Stimulated activated CD8-positive, alpha-beta memory T cell treated with anti-CD3 and anti-CD28 coated beads, Interleukin-4, amount 100 ng/mL, for 4 hours (primary cell): ENCODE results near the gene GRM4.
"Not testable (repeated sequence)": the region's sequence is repeated elsewhere in the genome, so short reads cannot be mapped to it uniquely, and the experiment has no call there.

Experiments
- DNase-seq, 2 donors: peaks; one replicate each; pipeline ENCODE4 v3.0.0-alpha.2; 2020; ENCODE audit warnings: low read depth in 2 of 2, low spot score in 1 of 2

GRM4 gene

DNA sequence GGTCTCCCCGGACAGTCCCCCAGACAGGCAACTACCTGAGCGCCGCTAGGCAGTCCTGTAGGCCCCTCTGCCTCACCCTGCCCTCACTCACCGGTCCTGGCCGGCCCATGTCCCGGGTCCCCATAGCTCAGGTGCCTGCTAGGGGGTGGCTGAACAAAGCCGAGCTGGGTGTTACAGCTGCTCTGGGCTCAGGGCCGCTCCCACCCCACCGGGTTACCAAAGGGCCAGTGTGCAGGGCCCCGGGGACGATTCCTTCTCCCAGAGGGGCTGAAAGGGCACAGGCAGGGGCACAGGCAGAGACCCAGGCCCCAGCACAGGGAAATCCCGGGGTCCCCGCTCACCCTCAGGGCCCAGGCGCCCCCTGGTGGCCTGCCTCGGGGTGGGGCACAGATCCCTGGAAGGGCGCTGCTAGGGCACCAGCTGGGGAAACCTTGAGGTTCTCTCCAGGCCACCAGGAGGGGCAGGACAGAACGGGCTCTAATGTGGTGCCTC is 118.4 kb downstream of the GRM4 start:
- DNase-seq, result peak; percentile 22 to 28

DNA sequence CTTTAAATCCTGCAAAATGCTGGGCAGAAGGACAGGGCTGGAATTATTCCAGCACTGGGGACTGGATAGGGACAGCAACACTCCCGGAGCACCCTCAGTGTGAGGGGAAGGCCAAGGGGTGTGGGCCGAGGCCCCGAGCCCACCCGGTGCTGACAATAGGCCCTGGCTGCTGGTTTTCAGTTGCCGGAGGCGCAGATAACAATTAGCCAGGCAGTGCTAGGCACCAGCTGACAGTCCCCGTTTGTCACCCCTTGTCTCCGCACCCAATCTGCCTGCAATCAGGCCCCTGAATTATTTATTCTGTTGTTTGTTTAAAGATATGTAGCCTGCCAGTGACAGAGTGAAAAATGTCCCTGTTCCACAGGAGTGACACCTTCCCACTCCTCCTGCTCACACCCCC is 120.0 kb downstream of the GRM4 start:
- DNase-seq, result no peak

DNA sequence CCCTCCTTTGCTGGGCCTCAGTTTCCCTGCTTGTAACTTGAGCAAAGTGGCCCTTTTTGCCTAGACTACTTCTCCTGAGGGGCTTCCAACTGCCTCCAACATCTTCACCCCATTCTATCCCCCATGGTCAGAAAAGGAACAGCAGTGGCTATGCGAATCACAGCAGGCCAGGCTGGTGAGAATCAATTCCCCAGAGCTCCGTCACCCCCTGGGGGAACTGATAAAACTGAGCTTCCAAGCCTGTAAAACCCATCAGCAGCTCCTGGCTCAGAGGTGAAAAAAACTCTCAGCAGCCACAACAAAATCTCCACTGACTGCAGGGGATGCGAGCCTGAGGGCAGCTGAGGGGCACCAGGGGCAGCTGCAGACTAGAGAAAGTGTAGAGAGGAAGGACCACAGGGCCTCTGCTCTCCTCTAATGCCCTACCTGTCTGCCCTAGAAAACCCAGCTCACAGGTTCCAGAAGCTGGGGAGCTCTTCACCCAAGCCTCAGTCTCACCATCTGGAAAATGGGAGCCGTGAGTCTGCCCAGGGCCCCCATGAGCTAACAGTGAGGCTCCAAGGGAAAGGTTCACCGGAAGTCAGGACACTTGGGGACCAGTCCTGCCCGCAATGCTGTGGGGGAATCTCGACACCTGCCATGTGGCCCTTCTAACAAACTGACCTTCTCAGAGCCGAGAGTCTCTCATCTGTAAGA is 120.6 kb downstream of the GRM4 start:
- DNase-seq, result no peak

DNA sequence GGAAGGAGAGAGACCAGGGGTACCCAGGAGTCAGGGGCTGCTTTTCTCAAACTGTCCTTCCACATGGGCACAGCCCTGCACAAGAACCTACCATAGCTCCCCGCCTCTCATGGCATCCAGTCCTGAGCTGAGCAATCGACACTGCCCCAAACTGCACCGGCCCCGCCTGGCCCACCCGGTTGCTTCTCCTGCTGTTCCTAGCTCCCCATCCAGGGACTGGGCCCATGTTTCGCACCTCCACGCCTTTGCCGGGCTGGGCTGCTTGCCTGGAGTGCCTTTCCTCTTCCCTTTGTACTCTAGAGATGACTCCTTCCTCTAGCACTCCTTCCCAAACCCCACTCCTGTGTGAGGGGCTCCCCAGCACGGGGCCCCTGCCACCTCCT is 123.0 kb downstream of the GRM4 start:
- DNase-seq, result no peak

DNA sequence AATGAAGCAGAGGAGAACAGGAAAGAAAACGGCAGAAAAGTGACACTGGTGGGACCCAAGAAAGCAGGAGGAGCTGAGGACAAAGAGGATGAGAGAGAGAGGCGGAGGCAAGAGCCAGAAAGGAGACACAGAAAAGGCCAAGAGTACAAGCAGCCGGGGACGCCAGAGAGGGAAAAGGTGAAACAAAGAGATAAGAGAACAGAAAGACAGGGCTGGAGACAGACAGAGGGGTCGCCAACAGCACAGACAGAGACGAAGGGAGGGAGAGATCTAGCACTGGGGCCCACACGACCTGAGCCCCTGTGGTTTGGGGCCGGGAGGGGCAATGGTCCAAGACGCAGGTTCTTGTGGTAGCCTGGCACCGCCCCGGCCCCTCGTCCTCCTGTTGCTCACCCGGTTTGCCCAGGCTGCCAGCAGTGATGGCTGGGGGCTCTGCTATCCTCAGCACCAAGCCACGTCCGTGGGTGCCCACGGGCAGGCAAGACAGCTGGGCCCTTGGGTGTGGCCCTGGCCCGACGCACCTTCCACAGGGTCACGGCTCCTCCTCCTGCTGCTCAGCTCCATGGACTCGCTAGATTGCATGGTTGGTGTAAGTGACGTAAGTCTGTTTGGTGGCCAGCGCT is 123.5 kb downstream of the GRM4 start:
- no peak for DNase-seq

DNA sequence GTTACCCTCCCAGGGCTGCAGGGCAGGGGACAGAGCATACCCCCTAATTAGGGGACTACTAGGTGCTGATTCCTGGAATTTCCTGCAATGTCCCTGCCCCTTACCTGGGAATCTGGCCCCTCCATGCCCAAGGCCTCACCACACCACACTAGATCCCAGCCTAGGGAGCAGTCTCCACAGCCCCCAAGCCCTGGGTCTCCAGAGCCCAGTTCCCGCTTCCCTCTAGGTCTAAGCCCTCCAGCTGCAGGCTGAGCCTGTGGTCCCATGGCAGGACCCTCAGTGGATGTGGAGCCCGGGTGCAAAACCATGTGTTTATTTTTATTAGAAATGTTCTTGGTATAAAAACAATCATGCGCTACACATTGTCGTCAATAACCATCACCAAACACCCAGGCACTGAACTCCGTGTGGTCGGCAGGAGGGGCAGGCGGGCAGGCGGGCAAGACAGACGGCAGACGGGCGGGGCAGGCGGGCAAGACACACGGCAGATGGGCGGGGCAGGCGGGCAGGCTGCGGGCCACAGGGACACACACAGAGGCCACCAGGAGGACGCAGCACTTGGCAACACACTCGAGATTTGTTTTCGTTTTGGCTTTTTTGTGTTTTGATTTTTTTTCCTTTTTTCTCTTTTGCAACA is 124.2 kb downstream of the GRM4 start:
- DNase-seq, result no peak

DNA sequence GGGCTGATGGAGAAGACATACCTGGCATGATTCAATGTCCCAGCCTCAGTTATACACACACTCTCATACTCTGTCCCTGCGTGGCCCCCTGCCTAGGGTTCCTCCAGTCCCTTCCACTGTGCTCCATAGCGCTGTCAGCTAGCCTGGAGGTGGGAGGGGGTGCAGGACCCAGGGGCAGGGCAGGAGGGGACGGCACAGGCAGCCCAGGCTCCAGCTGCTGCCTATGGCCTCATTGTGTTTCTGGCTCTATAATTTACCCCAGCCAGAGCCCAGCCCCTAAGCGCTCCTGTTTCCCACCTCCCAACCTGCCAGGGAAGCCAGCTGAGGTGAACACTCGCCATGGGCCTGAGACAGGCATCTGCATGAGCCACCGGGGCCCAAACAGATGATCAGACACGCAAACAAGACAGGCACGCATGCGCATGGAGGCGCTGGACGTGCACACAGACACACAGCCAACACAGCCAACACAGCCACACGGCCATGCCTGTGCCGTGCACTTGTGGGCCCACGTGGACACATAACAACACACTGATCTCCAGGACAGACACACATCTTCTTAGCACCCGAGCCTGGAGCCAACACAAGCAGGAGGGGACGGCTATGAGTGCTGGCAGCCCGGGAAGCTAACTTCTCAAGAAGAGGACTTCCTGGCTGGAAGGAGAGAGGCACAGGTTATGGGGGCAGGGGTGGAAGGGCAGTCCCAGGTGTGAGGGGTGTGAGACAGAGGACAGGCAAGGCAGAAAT is 124.9 kb downstream of the GRM4 start:
- DNase-seq, result no peak

DNA sequence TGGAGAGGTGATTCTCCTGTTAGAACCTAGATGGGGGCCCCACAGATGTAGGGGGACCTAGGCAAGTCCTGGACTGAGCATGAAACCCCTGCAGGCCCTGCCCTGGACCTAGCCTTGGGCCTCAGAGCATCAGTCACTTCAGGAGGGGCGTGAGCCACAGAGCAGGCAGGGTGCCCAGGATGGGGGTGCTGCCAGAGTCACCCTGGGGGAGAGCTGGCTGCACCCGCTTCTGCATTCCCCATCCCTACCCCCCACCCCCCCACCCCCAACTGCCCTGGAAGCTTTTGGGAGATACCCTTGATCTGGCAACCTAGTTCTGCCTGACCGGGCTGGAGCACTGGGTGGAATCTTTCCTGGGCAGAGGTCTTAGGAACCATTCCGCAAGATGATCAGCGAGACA is 125.6 kb downstream of the GRM4 start:
- DNase-seq, result no peak

DNA sequence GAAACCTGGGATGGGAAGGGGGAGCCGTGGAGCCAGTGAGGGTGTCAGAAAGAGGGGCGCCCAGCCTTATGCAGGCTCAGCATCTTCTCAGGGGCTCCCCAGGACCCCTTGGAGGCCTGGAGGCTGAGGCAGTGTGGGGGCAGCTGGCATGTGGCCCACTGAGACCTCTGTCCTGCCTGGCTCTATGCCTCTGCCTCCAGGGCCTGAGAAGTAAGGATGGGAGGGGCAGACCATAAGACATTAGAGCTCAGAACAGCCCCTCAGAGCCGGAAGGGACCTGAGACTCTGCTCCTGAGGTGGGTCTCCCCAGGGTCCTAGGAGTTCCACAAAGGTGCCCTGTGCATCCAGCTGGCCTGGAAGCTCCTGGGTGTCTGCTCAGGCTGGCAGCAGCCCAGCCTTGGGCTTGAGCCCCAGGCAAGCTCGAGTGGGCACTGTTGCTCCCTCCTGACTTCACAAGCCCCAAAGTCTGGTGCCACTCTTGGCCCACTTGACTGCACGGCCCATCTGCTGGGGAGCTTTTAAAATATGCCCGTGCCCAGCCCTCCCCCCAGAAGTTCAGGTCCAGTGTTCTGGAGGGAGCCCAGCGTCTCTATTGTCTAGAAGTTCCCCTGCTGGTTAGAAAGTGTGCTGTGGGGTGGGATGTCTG is 126.8 kb downstream of the GRM4 start:
- DNase-seq, result no peak

DNA sequence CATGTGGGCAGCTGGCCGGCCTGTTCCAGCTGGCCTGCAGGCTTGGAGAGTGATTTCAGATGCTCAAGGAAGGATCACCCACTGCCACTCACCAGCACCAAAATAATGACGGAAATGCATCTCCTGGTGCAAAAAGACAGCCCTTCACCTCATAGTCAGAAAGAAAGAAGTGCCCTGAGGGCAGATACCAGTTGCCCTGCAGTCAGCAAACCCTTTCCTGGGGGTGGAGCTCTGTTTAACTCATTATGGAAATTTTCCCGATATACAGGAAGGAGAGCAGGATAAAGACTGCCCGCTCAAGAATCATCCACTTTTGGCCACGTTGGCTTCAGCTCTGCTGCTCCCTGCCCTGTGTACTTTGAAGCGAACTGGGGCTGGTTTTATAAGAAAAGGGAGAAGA is 127.9 kb downstream of the GRM4 start:
- no peak for DNase-seq

DNA sequence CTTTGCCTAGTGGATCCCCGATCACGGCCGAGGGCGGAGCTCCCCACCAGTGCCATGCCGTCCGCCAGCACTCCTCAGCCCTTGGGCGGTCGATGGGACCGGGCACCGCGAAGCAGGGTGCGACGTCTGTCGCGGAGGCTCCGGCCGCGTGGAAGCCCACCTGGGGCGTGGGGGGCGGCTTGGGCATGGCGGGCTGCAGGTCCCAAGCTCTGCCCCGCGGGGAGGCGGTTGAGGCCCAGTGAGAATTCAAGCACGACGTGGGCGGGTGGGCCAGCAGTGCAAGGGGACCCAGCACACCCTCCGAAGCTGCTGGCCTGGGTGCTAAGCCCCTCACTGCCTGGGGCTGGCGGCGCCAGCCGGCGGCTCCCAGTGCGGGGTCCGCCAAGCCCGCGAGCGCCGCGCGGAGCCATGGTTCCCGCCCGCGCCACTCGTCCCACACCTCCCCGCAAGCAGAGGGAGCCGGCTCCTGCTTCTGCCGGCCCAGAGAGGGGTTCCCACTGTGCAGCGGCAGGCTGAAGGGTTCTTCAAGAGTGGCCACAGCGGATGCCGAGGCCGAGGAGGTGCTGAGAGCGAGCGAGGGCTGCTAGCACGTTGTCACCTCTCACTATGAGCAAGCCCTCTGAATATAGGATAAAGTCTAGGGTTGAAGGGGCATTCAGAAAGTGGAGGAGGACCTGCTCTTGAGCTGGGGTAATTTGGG is 128.6 kb downstream of the GRM4 start:
- DNase-seq, result no peak

DNA sequence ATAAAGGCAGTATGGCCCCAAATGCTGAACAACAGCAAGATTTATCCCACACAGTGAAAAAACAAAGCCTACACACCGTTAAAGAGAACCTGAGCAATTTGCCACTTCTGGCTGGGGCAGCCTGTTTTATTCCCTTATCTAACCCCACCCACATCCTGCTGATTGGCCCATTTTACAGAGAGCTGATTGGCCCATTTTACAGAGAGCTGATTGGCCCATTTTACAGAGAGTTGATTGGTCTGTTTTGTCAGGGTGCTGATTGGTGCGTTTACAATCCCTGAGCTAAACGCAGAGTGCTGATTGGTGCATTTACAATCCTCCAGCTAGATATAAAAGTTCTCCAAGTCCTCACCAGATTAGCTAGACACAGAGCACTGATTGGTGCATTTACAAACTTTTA is 129.3 kb downstream of the GRM4 start:
- not testable (repeated sequence) for DNase-seq

DNA sequence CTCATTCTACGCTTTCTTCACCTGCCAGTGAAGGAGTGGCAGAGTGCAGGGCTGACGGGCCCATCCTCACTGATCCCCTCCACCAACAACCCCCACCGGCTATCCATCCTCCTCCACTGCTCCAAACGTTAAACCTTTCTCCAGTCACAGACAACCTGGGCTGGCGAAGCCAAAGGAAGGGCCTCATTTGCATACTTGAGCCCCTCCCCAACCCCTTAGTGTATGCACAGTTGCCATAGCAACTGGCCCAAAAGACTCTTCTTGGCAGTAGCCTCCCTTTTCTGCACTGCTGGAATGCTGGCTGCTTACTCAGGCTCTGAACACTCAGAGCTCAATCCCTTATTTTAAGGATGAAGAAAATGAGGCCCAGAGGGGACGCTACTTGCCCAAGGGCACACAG is 130.3 kb downstream of the GRM4 start:
- DNase-seq, result no peak

DNA sequence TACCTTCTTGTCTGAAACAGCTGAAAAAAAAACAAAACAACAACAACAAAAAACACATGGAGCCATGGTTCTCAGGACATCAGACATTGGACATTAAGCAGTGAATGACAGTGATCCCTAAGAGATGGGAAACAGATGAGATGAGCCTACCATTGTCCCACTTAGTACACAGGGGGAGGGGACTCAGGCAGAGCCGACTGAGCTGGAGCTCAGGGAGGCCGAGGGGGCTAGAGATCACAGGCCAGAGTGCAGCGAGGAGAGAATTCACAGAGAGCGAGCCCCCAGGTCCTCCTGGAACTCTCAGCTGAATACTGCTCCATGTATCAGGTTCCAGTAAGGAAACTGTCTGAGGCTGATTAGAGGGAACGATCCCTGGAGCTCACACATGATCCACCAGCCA is 134.6 kb downstream of the GRM4 start:
- DNase-seq, result no peak

DNA sequence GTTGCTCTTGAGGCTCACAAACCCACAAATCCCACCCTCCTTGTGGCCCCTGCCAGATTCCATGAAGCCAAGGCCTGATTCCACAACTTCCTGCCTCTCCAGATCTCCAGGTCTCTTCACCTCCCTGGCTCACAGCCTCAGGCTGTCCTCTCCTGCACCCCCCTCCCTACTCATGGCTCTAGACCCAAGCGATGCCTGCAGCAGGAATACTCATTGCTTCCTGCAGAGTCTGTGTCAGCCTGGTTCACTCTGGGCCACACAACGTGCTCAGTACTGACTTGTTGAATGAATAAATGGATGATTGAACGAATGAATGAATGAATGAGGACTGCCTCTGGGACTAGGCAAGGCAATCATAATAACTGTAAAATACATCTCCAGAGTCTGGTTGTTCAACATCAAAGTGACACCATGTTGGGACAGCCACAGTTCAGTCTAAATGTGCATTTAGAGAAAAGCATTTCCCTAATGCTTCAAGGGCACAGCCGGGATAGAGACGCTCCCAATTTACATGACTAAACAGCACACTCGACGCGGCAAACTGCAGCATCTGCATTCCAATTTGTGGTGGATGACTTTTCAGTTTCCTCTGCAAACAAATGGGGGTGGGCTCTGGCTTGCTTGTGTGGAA is 139.9 kb downstream of the GRM4 start:
- no peak for DNase-seq

DNA sequence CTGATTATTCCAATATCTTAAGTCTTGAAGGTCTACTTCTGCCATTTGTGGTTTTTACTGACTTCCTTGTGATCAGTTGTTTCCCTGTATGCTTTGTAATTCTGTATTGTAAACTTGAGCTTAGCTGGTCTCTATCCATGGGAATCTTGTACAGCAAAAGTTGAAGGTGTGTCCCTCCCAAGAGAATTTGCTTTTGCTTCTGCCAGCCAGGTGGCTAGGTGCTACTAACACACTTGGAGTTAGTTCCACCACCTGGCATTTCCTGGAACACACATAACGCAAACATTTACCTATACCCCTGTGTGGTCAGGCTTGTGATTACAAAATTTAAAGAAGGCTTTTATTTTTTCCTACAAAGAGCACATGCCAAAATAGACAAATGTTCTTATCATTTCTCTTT is 141.2 kb downstream of the GRM4 start:
- no peak for DNase-seq

DNA sequence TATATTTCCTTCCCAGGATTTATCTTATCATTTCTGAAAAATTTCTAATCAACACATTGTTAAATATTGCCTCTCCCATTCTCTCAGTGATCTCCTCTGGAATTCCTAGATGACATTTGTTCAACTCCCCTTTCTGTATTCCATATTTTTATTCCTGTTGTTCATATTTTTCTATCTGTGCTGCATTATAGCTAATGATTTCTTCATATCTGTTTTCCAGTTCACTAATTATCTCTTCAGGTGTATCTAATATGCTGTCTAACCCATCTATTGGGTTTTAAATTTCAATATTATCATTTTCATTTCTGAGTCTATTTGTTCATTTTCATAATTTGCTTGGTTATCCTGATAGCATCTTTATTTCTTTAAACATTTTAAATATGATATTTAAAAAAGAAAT is 141.9 kb downstream of the GRM4 start:
- DNase-seq, result no peak

DNA sequence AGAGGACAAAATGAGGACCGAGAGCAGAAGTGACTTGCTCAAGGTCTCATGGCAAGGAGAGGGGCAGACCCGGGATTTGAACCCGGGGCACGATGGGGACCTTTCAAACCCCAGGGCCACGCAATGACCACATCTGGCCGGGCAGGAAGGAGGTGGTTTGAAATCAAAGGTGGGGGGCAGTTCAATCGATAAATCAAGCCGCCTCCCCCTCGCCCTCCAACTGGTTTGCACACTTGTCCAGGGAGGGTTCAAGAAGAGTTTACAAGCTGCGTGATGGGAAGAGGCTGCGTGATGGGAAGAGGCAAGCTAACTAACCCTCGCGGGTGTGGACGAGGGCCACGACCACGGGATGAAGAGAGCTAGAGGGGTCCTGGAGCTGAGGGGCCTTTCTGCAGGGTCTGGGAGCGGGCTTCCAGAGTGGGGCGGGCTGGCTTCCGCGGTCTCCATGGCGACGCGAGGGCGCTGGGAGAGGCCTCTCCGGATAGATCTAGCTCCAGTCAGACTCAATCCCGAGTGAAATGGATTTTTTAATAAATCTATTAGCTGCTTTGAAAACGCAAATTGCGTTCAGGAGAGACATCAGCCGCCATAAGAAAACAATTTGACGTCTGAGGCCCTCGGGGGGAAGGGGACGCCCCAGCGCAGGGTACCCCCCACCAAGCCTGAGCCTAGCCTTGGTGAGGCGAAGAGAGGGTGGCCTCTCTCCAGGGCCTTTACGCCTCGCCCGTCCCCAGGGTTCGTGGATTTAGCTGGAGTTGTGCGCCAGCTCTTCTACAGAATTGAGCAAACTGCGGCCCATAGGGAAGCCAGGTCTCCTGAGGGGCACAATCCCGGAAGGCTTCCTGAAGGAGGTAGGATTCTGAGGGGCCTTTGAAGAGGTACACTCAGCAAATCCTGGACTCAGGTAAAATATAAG is 143.9 kb downstream of the GRM4 start:
- no peak for DNase-seq

DNA sequence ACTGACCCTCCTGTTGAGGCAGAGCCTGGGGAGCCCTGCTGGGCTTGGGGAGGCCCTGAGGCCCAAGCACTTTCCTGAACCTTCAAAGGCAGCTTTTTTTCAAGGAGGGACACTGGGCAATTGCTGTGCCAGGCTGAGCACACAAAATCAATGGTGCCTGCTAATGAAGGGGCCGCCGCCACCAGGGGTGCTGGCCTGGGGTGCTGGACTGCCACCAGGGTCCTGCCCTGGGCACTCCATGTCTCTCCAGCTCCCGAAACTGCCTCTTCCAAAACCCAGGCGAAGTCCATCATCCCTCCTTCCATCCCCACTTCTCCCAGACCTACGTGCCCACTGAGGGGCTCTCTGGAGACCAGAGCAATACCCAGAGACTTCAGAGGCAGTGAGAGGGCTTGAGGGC is 145.6 kb downstream of the GRM4 start:
- no peak for DNase-seq
